GM19324 (cell line): Measurements from ENCODE around the gene SETX.
"Not testable (repeated sequence)": the region's sequence is repeated elsewhere in the genome, so short reads cannot be mapped to it uniquely, and the experiment has no call there.

Experiments
- ATAC-seq: cut with Tn5 transposase; IDR thresholded peaks from one replicate; pipeline ENCODE4 v1.9.1; 2021; ENCODE audit warnings: mild to moderate bottlenecking, moderate library complexity; ENCODE audit not compliant: unreplicated experiment, low FRiP score

Gene SETX

DNA sequence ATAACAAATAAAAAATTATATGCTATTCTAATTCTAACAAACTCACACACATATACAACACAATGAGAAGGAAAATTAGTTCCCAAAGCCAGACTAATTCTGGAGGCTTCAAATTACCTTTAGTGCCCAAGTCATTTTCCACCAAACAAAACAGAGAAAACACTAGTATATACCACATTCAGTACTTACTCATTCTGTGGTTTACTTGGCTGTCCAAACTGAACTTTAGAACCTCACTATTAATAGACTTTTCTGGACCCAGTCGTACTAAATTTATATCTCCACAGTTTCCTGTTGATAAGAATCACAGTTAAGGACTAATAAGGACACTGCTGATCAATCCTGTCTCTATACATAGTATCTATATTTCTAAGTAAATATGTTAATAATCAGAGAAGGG lies 66.4 kb downstream of the SETX start:
- ATAC-seq: no peak

DNA sequence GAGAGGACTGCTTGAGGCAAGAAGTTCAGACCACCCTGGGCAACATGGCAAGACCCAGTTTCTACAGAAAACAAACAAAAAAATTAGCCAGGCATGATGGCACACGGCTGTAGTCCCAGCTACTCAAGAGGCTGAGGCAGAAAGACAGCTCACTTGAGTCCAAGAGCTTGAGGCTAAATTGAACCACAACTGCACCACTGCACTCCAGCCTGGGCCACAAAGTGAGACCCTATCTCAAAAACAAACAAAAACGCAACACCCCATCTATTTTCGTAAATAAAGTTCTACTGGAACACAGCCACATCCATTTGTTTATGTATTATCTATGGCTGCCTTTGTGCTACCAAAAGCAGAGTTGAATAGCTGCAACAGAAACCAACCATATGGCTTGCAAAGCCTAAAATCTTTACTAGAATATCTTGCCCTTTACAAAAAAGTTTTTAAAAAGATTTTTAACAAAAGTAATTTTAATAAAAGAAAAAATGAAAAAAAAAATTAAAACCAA lies 67.5 kb downstream of the SETX start:
- no peak for ATAC-seq

DNA sequence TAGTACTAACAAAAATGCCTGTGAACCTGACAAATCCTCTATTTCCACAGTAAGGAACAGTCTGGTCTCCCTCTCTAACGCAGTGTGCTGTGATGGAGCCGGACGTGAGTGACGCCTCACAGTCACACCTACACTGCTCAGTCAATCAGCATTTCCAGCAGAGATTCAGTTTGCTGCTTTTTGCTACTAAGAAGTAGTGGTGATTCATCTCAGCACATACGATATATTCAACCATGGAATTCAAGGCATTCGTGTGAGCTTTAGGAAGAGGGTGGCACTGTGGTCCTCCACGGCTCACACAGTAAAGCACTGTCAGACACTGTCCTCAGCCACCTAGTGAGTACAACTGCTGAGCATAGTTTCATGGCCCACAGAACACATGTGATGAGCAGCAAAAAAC lies 70.9 kb downstream of the SETX start:
- no peak for ATAC-seq

DNA sequence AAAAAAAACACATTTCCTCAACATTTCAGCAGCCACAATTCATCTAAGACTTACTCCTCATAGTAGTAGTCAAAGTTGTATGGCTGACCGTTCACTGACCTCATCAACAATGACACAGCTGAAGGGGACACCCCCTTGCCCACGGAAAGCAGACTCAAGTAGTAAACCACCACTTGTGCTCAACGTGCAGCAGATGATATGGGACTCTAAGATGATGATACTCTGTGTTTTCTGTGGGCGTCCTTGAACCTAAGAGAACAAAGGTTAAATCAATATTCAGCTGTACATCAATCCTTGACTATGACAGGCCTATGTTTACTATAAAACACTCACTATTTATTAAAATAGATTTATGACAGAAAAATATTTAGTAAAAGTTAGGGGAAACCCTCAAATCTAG lies 71.6 kb downstream of the SETX start:
- ATAC-seq: no peak

DNA sequence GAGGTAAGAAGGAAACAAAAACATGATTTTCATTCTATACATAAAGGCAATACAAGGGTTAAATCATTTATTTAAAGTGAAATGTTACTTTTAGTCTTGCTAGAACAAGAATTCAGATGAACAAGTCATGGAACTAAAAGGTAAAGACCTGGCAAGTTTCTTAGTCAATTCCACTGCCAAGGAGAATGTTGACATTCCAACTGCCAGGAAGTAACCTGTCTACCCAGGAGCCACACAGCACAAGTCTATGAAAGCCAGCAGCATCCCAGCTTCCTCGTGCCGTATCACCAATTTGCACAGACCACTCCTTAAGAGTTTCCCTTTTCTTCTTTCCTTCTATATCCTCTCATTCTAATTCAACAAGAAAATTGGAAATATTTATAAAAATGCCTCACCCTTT lies 79.9 kb downstream of the SETX start:
- no peak for ATAC-seq

DNA sequence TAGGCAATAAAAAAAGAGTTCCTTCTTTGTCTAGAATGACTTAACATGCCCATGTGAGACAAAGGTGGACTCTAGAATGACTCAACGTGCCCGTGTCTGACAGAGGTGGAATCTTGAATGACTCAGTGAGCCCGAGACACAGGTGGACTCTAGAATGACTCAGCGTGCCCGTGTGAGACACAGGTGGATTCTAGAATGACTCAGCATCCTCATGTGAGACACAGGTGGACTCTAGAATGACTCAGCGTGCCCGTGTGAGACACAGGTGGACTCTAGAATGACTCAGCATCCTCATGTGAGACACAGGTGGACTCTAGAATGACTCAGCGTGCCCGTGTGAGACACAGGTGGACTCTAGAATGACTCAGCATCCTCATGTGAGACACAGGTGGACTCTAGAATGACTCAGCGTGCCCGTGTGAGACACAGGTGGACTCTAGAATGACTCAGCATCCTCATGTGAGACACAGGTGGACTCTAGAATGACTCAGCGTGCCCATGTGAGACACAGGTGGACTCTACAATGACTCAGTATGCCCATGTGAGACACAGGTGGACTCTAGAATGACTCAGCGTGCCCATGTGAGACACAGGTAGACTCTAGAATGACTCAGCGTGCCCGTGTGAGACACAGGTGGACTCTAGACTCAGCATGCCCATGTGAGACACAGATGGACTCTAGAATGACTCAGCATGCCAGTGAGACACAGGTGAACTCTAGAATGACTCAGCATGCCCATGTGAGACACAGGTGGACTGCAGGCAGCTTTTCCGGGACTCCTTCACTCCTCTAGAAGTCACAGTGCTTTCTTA lies 84.9 kb downstream of the SETX start:
- not testable (repeated sequence) for ATAC-seq

DNA sequence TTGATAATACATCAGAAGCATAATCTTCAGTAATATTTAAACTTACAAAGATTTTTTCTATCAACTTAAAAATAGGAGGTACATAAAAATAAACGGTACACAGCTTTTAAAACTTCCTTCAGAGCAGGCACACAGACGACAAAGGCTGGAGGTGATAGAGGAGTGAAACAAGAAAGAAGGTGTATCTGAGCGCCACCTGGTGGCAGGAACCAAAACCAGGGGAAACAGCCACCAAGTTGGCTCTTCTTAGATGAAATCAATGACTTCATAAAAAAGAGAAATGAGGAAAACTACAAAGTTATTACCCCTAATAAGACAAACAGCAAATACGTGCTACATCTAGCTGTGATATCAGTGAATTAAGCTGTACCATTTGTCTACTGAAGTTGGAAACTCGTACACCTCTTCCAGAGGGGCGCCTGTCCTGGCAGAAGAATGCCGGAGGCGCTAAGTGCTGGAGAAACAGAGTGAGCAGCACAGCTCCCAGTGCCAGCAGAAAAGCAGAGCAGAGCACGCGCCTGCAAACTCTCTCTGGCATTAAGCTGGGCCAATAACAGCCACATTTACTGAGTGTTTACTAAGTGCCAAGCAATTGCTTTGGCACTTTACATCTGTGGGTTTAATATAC lies 85.9 kb downstream of the SETX start:
- ATAC-seq: no peak

DNA sequence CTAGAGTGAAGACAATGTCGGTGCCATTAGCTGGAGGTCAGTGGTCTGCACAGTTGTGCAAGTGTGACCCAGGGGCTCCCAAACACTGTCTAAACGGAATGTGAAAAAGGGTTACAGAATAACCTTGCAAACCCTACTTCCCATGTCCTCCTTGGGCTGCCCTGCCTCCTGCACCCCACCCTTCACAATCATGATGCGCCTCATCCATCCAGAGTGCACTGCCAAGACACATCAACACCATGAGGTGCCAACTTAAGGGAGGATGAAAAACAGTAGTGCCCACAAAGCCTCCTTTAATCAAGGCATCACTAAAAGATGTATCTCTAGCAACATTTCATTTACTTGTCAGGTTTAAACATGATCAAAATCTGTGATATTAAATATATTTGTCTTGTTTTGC lies 87.1 kb downstream of the SETX start:
- ATAC-seq: no peak

DNA sequence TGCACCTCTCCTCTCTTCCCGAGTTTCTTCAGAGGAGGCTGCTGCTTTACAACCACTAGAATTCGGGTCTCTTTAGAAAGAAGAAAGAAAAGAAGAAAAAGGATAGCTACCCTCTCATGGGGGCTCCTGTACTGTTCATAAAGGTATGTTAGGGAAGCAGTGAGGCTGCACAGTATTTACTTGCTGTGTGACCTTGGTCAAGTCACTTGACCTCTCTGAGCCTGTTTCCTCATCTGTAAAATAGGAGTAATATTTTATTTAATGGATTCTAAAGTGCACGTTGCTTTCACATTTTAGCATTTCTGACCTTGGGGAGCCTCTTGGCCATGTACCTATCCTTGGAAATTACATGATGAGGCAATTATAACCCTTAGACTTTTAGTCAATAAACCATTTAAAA lies 88.8 kb downstream of the SETX start:
- no peak for ATAC-seq

DNA sequence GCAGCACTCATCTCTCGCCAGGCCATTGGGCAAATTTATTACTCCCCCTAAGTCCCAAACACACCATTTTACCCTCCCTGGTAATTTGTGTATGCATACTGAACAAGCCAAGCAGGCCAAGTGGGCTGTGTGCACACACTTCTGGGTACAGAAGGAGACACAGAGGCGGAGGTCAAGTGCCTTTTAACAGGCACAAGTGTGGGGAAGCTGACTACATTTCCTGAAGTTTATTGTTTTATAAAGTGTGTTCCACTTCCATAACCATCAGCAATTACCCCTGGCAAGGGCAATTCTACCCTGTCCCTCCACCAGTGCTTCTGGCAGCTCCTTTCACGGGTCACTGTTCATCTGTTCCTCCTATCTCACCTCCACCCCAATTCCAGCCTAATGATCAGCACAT lies 93.9 kb downstream of the SETX start:
- ATAC-seq: no peak

DNA sequence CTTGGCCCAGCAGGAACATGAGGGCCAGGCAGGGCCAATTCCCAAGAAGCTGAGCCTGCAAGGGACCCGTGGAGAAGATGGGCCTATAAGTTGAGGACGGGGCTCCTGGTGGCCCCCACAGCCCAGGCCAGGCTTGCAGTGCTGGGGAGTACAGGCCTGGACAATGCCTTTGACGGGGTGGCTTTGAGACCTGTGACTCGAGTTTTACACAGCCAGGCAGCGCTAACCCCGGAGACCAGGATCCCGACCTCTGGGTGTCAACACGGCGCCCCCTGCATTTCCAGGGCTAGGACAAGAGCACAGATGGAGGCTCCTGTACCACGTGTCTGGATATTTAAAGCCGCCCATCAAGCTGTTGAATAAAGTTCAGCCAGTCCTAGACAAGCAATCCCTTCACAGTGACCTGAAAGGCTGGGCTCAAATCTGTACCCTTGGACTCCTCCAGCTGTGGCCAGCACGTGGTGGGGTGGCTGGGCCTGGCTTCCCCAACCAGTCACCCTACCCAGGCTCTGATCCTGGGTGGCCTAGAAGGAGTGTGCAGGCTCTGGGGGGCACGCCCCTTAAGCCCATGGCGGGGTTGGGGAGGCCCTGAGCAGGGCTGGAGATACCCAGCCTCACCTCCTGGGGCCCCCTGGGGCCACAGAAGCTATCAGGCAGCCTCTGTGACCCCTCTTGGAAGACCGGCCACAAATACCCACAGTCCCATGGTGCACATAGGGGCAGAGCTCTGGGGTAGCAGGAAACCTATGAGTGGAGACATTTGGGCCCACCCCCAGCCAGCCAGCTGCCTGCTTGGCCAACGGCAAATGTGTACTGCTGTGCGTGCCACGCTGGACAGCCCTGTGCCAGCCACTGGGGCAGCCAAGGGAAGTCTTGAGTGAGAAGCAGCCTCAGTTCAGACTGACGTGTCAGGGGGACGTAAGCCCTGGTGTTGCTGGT lies 104.2 kb downstream of the SETX start:
- ATAC-seq: no peak

DNA sequence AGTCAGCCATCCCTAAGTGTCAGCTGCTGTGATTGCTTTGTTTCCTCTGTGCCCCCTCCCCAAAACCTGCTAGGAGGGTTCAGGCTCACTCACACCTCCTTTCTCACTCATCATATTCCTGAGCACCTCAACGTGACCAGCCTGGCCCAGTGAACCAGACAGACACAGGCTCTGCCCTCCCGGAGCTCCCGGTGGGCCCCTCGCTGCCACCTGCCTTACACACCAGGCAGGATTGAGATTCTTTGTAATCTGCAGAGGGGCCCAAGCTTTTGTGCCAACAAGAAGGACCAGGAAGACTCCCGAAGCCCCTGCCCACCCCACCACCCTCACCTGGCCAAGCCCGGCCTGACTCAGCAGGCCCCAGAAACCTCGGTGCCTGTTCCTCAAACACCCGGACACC lies 105.1 kb downstream of the SETX start:
- no peak for ATAC-seq

DNA sequence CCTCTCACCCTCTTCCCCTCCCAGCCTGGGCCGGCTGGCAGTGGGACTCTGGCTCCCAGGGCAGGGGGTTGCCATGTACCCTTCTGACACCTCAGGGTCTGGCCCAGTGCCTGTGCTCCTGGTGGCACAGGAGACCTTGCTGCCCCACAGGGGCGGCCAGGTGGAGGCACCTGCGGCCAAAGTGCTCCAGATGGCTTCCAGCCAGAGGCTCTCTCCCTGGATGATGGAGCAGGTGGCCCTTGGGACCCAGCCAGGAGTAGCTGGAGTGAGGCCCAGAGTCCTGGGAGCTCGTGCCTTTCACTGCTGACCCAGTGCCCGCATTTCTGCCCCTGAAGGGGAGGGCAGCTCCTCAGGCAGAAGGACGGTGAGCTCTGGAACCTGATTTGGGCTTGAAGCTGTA lies 105.7 kb downstream of the SETX start:
- ATAC-seq: no peak

DNA sequence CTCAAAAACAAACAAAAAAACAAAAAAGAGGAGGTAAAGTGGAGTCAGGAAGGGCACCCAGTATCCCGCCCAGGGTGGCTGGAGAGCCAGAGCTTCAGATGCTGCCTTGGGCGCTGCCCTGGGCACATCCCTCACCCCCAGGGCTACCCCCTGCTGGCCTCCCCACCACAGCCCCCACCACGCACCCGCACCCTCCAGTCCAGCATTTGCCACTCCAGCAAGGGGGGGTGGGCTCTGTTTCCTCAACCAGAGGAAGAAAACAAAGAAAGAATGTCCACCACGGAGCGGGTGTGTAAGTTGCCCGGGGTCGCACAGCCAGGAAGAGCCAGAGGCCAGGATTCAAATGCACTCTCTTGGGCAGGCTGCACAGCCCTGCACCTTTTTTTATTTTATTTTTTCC lies 106.8 kb downstream of the SETX start:
- ATAC-seq: no peak

DNA sequence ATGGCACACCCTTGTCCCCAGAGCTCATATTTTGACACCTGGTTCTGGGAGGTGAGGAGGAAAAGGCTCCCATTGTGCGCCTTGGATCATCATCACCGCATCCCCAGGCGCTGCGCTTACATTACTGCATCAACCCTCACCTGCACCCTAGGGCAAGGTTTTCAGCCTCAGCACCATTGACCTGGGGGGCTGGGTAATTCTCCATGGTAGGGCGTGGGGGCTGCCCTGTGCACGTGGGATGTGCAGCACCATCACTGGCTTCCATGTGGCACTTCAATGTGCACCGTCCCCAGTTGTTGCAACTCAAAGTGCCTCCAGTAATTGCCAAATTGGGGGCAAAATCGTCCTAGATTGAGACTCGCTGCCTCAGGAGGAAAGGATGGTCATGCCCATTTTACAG lies 109.3 kb downstream of the SETX start:
- ATAC-seq: no peak

DNA sequence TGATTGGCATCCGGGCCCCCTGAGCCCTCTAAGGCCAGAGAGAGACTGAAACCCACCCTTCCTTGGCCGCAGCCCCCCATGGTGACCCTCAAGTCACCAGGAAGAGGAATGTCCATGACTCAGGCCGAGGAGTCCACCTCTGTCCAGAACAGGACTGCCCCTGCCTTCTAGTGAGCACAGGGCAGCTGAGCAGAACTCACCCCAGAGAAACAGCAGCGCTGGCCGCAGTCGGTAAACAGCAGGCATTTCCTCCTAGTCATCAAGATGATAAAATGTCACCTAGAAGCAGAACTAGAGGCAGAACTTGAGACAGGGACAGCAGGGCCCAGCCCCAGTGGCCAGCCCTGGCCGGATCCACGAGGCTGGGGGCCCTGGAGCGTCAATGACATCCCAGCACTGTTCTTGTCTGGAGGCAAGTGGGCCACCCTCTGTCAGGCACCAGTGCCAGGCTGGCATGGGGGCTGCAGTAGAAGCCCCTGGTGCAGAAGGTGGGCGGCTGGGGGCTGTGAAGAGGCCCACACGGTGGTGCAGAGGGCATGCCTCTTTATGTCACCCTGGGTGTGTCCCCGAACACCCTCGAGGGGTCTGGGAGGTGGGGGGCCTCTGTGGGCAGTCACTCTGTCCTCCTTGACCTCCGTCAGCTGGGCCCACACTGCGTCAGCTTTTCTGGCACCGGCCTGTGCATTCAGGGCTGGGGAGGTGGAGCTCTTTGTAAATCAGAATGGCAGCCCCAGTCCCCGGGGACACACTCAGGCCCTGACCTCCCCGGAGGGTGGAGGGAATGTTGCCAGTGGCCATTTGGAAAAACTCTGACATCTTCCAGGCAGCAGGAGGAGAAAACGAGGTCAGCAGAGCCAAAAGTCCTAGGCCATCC lies 110.0 kb downstream of the SETX start:
- no peak for ATAC-seq

DNA sequence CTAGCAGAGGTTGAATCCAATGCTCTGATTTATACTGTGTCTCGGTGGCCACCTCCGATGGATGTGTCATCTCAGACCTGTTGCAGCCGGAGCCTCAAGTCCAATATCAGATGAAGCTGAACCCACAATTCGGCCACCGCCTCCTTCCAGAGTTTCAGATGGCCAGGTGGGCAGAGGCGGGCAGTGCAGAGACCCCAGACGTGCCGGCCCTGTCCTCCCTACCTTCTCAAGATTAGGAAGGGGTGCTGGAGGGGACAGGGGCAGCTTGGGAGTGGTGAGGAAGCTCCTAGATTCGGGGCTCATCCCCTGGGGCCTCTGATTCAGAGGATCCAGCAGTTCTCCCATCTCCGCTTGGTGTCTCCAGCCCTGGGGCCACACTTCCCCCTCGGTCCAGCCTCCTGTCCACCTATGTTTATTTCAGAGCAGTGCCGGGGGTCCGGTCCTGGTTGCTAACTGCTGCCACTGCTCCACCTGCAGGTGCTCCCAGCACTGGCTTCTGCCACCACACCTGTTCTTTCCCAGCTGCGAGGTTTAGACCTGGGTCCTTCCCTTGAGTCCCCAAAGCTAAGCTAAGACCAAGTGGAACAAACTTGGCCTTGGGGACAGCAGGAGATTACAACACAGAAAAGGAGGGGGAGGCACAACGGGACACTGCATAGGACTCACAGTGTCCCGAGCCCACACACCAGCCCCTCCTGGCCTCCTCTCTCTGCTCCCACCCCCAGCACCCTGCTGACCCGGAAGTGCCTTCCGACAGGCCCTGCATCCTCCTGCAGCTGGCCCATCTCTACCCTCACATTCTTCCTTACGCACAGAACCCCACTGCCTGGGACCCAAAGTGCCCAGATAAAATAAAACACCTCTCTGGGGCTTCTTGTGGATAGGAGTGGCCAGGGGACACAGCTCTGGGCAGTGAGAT lies 111.4 kb downstream of the SETX start:
- no peak for ATAC-seq

DNA sequence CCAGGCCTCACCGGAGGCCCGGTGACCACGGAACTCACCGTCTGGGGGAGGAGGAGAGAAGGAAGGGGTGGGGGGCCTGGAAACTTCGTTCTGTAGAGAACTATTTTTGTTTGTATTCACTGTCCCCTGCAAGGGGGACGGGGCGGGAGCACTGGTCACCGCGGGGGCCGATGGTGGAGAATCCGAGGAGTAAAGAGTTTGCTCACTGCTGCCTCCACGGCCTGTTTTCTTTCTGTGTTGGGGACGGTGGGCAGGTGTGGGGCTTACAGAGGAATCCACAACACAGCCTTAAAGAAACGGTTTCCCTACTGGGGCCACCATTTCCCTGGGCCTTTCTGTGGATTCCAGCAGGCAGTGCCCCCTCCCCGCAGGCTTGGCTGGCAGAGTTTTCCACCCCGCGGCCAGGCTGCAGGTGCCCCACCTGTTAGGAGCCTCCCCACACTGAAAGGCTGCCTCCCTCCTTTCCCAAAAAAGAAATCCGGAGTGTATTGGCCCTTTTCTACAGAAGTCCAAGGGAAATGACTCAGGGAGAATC lies 112.1 kb downstream of the SETX start:
- no peak for ATAC-seq
